Progenitor cell of endocrine pancreas (in vitro differentiated cells): ENCODE measurements around the gene STXBP2. TPM values are rescaled to one million over a fixed set of nuclear protein-coding genes. Genes with fewer than 3 reads are reported as not detected.

Source experiments
- DNase-seq: peaks from one replicate; pipeline ENCODE4 v3.0.0; 2021; ENCODE audit warnings: low spot score; ENCODE audit not compliant: unreplicated experiment
- H3K27ac Mint-ChIP-seq: 2 replicates; pipeline ENCODE4 v1.8.0; 2021; ENCODE audit warnings: mild to moderate bottlenecking, moderate library complexity, mixed read lengths
- H3K27me3 Mint-ChIP-seq: 2 replicates; pipeline ENCODE4 v1.8.0; 2021; ENCODE audit warnings: mixed read lengths
- H3K36me3 Mint-ChIP-seq: 2 replicates; pipeline ENCODE4 v1.8.0; 2022; ENCODE audit warnings: mixed read lengths; ENCODE audit not compliant: insufficient read depth
- H3K4me1 Mint-ChIP-seq: 2 replicates; pipeline ENCODE4 v1.8.0; 2021; ENCODE audit warnings: low read depth, mixed read lengths
- H3K4me3 Mint-ChIP-seq: 2 replicates; pipeline ENCODE4 v1.8.0; 2021; ENCODE audit warnings: low read depth, mild to moderate bottlenecking, moderate library complexity, mixed read lengths
- H3K9me3 Mint-ChIP-seq: 2 replicates; pipeline ENCODE4 v1.8.0; 2021; ENCODE audit warnings: low read depth, mixed read lengths
- total RNA-seq: library from RNA; stranded (reverse); gene quantifications from 2 replicates; pipeline ENCODE4 v1.2.1, GENCODE V29; 2021
- TF ChIP-seq, protein P1 (sequence below): fragments of 200-600 bp; sonication (generic); IDR thresholded peaks from one replicate; pipeline ENCODE4 v1.5.0; 2021; ENCODE audit warnings: antibody characterized with exemption, mild to moderate bottlenecking; ENCODE audit not compliant: unreplicated experiment

STXBP2 gene
- total RNA-seq, 1 donor from 2014 or later, result 141 TPM

- Mint-ChIP-seq H3K4me3 (no peak within 1 kb of the TSS), H3K27me3 (peaks cover 57% of the 10 kb centered on the region), H3K9me3 (no peaks in the 10 kb centered on the region), H3K36me3 (no peaks in the 10 kb centered on the region), H3K4me1 (peaks cover 1% of the 10 kb centered on the region), H3K27ac (no peak within 1 kb of the TSS)
- DNase-seq, result no peak
- TF ChIP-seq, protein P1, sequence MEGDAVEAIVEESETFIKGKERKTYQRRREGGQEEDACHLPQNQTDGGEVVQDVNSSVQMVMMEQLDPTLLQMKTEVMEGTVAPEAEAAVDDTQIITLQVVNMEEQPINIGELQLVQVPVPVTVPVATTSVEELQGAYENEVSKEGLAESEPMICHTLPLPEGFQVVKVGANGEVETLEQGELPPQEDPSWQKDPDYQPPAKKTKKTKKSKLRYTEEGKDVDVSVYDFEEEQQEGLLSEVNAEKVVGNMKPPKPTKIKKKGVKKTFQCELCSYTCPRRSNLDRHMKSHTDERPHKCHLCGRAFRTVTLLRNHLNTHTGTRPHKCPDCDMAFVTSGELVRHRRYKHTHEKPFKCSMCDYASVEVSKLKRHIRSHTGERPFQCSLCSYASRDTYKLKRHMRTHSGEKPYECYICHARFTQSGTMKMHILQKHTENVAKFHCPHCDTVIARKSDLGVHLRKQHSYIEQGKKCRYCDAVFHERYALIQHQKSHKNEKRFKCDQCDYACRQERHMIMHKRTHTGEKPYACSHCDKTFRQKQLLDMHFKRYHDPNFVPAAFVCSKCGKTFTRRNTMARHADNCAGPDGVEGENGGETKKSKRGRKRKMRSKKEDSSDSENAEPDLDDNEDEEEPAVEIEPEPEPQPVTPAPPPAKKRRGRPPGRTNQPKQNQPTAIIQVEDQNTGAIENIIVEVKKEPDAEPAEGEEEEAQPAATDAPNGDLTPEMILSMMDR, result no peak
These were observed 39.9 kb downstream of the STXBP2 start, which contains the start of gene MCEMP1 for GRCh38 chr19:7676854-7677253. MCEMP1 (plus strand) TSS chr19:7677090; CDS start chr19:7677121, 31 bp downstream.

GRCh38 chr19:7677669-7678311 is 40.9 kb downstream of the STXBP2 start:
- TF ChIP-seq, protein P1, result no peak
- DNase-seq, result no peak
- Mint-ChIP-seq H3K9me3 (no peaks in the 10 kb centered on the region), H3K4me3 (no peak overlapping the region), H3K27ac (no peak overlapping the region), H3K36me3 (no peaks in the 10 kb centered on the region), H3K27me3 (peaks cover 50% of the 10 kb centered on the region), H3K4me1 (peaks cover 2% of the 10 kb centered on the region)

DNA sequence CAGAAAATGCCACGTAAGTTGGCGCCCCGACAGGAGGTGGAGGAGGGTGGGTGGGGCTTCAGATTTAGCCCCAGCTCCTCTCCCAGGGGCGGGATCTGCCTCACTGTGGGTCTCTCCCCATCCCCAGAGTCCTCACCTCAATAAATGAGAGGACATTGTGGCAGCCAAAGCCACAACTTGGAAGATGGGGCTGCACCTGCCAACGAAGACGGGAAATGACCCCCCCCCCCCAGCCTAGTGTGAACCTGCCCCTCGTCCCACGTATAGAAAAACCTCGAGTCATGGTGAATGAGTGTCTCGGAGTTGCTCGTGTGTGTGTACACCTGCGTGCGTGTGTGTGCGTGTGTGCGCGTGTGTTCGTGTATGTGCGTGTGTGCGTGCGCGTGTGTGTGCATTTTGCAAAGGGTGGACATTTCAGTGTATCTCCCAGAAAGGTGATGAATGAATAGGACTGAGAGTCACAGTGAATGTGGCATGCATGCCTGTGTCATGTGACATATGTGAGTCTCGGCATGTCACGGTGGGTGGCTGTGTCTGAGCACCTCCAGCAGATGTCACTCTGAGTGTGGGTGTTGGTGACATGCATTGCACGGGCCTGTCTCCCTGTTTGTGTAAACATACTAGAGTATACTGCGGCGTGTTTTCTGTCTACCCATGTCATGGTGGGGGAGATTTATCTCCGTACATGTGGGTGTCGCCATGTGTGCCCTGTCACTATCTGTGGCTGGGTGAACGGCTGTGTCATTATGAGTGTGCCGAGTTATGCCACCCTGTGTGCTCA is 42.3 kb downstream of the STXBP2 start:
- Mint-ChIP-seq H3K4me1 (peaks cover 2% of the 10 kb centered on the region), H3K4me3 (peak overlapping the region; percentile 55), H3K27ac (peak overlapping the region; percentile 62)

DNA sequence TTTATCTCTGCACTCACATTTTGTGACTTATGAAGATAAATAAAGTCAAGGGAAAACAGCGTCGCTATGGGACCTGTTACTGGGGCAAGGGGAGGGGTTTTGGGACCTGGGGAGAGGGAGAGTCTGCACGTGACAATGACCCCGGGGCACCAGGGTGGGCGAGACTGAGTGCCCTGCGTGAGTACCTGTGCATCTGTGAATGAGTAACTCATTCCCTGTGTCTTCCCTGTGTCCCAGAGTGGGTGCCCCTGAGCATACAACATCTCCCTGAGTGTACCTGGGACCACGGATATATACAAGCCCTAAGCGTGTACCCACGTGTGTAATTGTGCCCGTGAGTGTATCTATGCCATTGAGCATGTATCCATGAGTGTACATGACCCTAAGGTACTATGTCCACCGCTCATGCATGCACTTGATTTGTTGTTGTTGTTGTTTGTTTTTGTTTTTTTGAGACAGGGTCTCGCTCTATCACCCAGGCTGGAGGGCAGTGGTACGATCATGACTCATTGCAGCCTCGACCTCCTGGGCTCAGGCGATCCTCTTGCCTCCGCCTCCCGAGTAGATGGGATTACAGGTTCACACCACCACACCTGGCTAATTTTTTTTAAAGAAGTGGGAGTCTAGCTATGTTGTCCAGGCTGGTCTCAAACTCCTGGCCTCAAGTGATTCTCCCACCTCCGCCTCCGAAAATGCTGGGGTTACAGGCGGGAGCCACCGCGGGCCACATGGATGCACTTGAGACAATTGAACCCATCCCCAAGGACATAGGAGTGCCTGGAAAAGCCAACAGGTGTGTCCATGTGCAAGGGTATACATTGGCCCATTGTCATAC is 43.1 kb downstream of the STXBP2 start:
- H3K27me3 Mint-ChIP-seq, result peaks cover 31% of the 10 kb centered on the region
- H3K36me3 Mint-ChIP-seq, result no peaks in the 10 kb centered on the region
- TF ChIP-seq, protein P1, result no peak
- no peak overlapping the region for H3K27ac Mint-ChIP-seq
- peaks cover 2% of the 10 kb centered on the region for H3K4me1 Mint-ChIP-seq
- H3K9me3 Mint-ChIP-seq, result no peaks in the 10 kb centered on the region
- DNase-seq, result no peak
- H3K4me3 Mint-ChIP-seq, result peak overlapping the region; percentile 66

More for the DNA sequence above, 42.3 kb downstream of the STXBP2 start:
- H3K36me3 Mint-ChIP-seq, result no peaks in the 10 kb centered on the region
- TF ChIP-seq, protein P1, result no peak
- peaks cover 37% of the 10 kb centered on the region for H3K27me3 Mint-ChIP-seq
- DNase-seq, result no peak
- H3K9me3 Mint-ChIP-seq, result no peaks in the 10 kb centered on the region
